ENCODE measurements around the gene TMEM175.
A peak's percentile ranks its signal among the peaks of the same experiment; 100 is the strongest.

The TMEM175 gene

DNA sequence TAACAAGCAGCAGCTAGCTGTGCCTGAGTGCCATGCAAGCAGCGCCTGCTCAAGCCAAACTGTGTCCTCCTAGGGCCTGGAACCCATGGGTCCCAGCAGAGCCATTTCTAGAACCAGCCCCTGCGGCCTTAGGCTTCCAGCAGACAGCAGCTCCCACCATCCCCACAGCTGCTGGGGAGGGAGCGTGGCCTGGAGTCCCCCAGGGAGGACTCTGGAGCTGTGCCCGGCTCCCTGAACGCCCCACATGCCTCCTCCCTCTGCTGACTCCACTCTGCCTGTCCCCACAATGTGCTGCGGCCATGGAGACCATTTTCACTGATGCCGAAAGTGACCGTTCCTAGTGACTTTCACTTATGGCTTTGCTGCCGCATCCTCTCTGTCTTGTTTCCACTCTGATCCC is 46.0 kb upstream of the TMEM175 start:
- ChIA-PET POLR2A (no interaction called here), CTCF (no interaction called here)
- TF ChIP-seq, protein P1, sequence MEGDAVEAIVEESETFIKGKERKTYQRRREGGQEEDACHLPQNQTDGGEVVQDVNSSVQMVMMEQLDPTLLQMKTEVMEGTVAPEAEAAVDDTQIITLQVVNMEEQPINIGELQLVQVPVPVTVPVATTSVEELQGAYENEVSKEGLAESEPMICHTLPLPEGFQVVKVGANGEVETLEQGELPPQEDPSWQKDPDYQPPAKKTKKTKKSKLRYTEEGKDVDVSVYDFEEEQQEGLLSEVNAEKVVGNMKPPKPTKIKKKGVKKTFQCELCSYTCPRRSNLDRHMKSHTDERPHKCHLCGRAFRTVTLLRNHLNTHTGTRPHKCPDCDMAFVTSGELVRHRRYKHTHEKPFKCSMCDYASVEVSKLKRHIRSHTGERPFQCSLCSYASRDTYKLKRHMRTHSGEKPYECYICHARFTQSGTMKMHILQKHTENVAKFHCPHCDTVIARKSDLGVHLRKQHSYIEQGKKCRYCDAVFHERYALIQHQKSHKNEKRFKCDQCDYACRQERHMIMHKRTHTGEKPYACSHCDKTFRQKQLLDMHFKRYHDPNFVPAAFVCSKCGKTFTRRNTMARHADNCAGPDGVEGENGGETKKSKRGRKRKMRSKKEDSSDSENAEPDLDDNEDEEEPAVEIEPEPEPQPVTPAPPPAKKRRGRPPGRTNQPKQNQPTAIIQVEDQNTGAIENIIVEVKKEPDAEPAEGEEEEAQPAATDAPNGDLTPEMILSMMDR (IDR thresholded peaks at IDR 0.05; ENCODE audit: control extremely low read depth, extremely low read depth, low read depth, missing control alignments), result no peak
- DNase-seq (ENCODE audit: extremely low spot score), result no peak

DNA sequence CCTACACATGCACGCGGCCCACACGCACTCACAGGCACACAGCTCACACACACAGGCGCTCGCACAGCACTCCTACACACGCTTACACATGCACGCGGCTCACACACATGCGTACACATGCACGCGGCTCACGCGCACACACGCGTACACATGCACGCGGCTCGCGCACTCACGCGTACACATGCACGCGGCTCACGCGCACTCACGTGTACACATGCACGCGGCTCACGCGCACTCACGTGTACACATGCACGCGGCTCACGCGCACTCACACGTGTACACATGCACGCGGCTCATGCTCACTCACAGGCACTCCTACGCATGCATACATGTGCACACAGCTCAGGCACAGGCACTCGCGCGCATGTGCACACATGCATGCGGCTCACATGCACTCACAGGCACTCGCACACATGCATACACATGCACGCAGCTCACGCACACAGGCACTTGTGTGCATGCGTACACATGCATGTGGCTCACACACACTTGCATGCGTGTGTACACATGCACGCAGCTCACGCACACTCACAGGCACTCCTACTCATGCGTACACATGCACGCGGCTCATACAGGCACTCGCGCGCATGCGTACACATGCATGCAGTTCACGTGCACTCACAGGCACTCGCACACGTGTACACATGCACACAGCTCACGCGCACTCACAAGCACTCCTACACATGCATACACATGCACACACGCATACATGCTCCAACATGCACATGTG is 45.1 kb upstream of the TMEM175 start:
- no peak for DNase-seq (ENCODE audit: extremely low spot score)
- CTCF ChIA-PET, result no interaction called here
- TF ChIP-seq, protein P1 (IDR thresholded peaks at IDR 0.05; ENCODE audit: control extremely low read depth, extremely low read depth, low read depth, missing control alignments), result no peak
- POLR2A ChIA-PET, result no interaction called here

DNA sequence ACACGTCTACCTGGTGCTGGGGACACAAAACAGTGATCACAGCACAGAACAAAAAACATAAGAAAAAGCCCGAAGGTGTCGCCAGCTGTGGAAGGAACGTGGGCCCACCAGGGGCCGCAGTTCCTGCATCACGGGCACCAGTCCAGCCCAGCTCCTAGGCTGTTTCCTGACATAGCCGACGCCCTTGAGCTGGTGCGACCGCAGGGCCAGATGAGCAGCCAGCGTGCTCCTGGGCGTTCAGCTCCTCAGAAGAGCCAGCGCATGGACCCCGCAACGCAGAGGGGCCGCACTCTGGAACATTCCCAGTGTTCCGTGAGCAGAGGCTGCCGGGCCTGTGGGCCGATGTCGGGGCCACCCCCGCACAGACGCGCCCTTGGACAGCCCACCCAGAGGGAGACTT is 44.2 kb upstream of the TMEM175 start:
- no peak for DNase-seq (ENCODE audit: extremely low spot score)
- ChIA-PET CTCF (no interaction called here), POLR2A (no interaction called here)
- TF ChIP-seq, protein P1 (IDR thresholded peaks at IDR 0.05; ENCODE audit: control extremely low read depth, extremely low read depth, low read depth, missing control alignments), result no peak

DNA sequence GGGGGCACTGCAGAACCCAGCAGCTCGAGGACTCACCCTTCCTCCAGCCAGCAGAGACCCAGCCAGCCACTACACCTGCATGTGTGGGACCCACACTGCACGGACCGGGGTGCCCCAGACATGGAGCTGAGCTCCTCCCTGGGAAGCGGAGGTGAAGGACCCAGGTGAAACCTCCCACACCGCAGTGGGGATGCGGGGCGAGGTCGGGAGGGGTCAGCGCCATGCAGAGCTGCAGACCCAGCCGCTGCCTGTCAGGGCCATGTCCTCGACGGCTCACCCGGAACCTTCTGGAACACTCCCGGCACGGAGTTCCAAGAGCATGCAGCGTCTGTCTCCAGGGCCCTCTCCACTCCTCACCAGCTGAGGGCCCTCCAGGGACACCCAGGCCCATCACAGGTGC is 42.7 kb upstream of the TMEM175 start:
- ChIA-PET CTCF (interaction anchor here (1.4 kb wide), 1 partner anchor 10 kb away, joined by 3 read pairs; no protein-coding TSS in a partner anchor), POLR2A (no interaction called here)
- TF ChIP-seq, protein P1 (IDR thresholded peaks at IDR 0.05; ENCODE audit: control extremely low read depth, extremely low read depth, low read depth, missing control alignments), result no peak
- no peak for DNase-seq (ENCODE audit: extremely low spot score)

DNA sequence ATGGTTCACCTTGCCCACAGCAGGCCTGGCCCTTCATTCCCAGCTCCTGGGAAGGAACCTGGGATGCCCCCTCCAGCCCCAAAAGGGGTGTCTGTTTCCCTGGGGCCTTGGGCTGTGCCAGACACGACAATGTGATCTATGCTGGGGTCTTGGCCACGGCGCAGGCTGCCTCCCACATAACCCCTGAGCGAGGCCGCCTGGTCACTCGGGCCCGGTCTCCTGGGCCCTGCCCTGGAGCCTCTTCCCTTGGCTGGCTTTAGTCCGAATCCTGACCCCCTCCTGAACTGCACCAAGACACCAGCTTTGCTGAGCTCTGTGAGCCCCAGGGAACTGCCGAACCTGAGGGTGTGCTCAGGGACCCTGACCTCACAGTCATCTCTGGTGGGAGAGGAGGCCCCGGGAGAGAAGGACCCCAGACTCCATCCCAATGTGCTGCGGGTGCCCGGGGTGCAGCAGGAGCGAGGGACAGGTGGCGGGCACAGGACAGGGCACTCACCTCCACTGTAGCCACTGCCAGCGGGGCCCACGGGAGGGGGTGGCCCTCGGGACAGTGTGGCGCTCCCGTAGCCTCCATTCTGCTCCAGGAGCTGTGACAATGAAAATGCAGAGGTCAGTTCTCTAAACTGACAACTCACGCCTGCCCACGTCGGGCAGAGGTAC is 42.1 kb upstream of the TMEM175 start:
- TF ChIP-seq, protein P1 (IDR thresholded peaks at IDR 0.05; ENCODE audit: control extremely low read depth, extremely low read depth, low read depth, missing control alignments), result no peak
- ChIA-PET CTCF (interaction anchor here (1.1 to 1.6 kb wide), 4 partner anchors 11 to 97 kb away, joined by 3 to 7 read pairs (median 4); partner anchors contain the start of gene IDUA), POLR2A (no interaction called here)
- DNase-seq (ENCODE audit: extremely low spot score), result no peak

DNA sequence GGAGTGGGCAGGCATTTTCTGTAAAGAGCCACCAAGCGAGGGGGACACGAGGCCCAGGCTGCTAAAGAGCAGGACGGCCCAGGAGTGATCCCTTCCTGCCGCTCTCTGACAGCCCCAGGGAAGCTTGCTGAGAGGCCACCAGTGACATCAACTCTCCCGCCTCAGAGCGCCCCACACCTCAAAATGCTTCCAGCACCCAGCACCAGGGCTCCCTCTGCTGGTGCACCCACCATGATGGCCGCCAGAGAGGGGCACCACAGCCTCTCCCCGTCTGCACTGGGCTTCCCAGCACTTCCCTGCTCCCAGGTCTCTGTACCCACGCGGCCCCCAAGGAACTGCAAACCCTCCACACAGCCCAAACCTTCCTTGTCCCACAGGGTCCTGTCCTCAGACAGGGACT is 40.5 kb upstream of the TMEM175 start:
- DNase-seq (ENCODE audit: extremely low spot score), result no peak
- TF ChIP-seq, protein P1 (IDR thresholded peaks at IDR 0.05; ENCODE audit: control extremely low read depth, extremely low read depth, low read depth, missing control alignments), result peak; percentile 26
- CTCF ChIA-PET, result interaction anchor here (0.9 to 1.6 kb wide), 3 partner anchors 10 to 149 kb away, joined by 3 to 7 read pairs (median 4); partner anchors contain the start of gene IDUA
- POLR2A ChIA-PET, result no interaction called here
